Stimulated activated naive CD8-positive, alpha-beta T cell treated with anti-CD3 and anti-CD28 coated beads, Interleukin-15, Interleukin-2, amounts not matched to agents 100 ng/mL and 50 ng/mL, for 24 hours (primary cell): ENCODE results near the gene GRIA3.
"Not testable (repeated sequence)": the region's sequence is repeated elsewhere in the genome, so short reads cannot be mapped to it uniquely, and the experiment has no call there.

Source experiments
- H3K27ac Mint-ChIP-seq: one replicate; pipeline ENCODE4 v1.8.0; 2021; ENCODE audit warnings: mild to moderate bottlenecking, mixed read lengths
- H3K27me3 Mint-ChIP-seq: one replicate; pipeline ENCODE4 v1.8.0; 2021; ENCODE audit warnings: mixed read lengths
- H3K36me3 Mint-ChIP-seq: one replicate; pipeline ENCODE4 v1.8.0; 2021; ENCODE audit warnings: low read depth, mixed read lengths
- H3K4me1 Mint-ChIP-seq: one replicate; pipeline ENCODE4 v1.8.0; 2021; ENCODE audit warnings: low read depth, mixed read lengths
- H3K4me3 Mint-ChIP-seq: one replicate; pipeline ENCODE4 v1.8.0; 2021; ENCODE audit warnings: mild to moderate bottlenecking, mixed read lengths
- H3K9me3 Mint-ChIP-seq: one replicate; pipeline ENCODE4 v1.8.0; 2021; ENCODE audit warnings: mixed read lengths

GRIA3 gene

GRCh38 chrX:123274796-123275195 is 90.7 kb downstream of the GRIA3 start:
- Mint-ChIP-seq H3K4me3 (no peak overlapping the region), H3K9me3 (no peaks in the 10 kb centered on the region), H3K36me3 (no peaks in the 10 kb centered on the region), H3K4me1 (no peaks in the 10 kb centered on the region), H3K27me3 (no peaks in the 10 kb centered on the region), H3K27ac (no peak overlapping the region)

- Mint-ChIP-seq H3K9me3 (no peaks in the 10 kb centered on the region), H3K27me3 (no peaks in the 10 kb centered on the region), H3K36me3 (no peaks in the 10 kb centered on the region), H3K27ac (no peak overlapping the region), H3K4me1 (no peaks in the 10 kb centered on the region), H3K4me3 (no peak overlapping the region)
Observed at GRCh38 chrX:123277347-123277746, 93.3 kb downstream of the GRIA3 start.

- H3K27ac Mint-ChIP-seq, result no peak overlapping the region
- H3K36me3 Mint-ChIP-seq, result no peaks in the 10 kb centered on the region
- H3K4me3 Mint-ChIP-seq, result no peak overlapping the region
- no peaks in the 10 kb centered on the region for H3K27me3 Mint-ChIP-seq
- no peaks in the 10 kb centered on the region for H3K4me1 Mint-ChIP-seq
- H3K9me3 Mint-ChIP-seq, result no peaks in the 10 kb centered on the region
Observed at GRCh38 chrX:123277821-123278220, 93.7 kb downstream of the GRIA3 start.

- Mint-ChIP-seq H3K9me3 (no peaks in the 10 kb centered on the region), H3K27ac (no peak overlapping the region), H3K4me3 (no peak overlapping the region), H3K36me3 (no peaks in the 10 kb centered on the region), H3K4me1 (no peaks in the 10 kb centered on the region), H3K27me3 (no peaks in the 10 kb centered on the region)
Observed at GRCh38 chrX:123282241-123282640, 98.2 kb downstream of the GRIA3 start.

GRCh38 chrX:123283407-123283806 is 99.3 kb downstream of the GRIA3 start:
- not testable (repeated sequence) for H3K9me3 Mint-ChIP-seq, H3K4me1 Mint-ChIP-seq, H3K27me3 Mint-ChIP-seq, H3K4me3 Mint-ChIP-seq, H3K36me3 Mint-ChIP-seq, H3K27ac Mint-ChIP-seq

- Mint-ChIP-seq H3K27me3 (no peaks in the 10 kb centered on the region), H3K36me3 (no peaks in the 10 kb centered on the region), H3K9me3 (no peaks in the 10 kb centered on the region), H3K27ac (no peak overlapping the region), H3K4me1 (no peaks in the 10 kb centered on the region), H3K4me3 (no peak overlapping the region)
Observed at GRCh38 chrX:123291623-123292022, 107.5 kb downstream of the GRIA3 start.

GRCh38 chrX:123298026-123298425 is 113.9 kb downstream of the GRIA3 start:
- H3K4me1 Mint-ChIP-seq, result no peaks in the 10 kb centered on the region
- H3K9me3 Mint-ChIP-seq, result no peaks in the 10 kb centered on the region
- no peaks in the 10 kb centered on the region for H3K36me3 Mint-ChIP-seq
- no peaks in the 10 kb centered on the region for H3K27me3 Mint-ChIP-seq
- no peak overlapping the region for H3K27ac Mint-ChIP-seq
- H3K4me3 Mint-ChIP-seq, result no peak overlapping the region

- Mint-ChIP-seq H3K36me3 (no peaks in the 10 kb centered on the region), H3K27me3 (no peaks in the 10 kb centered on the region), H3K27ac (no peak overlapping the region), H3K9me3 (no peaks in the 10 kb centered on the region), H3K4me3 (no peak overlapping the region), H3K4me1 (no peaks in the 10 kb centered on the region)
Observed at GRCh38 chrX:123303429-123303828, 119.4 kb downstream of the GRIA3 start.

- H3K4me3 Mint-ChIP-seq, result no peak overlapping the region
- no peak overlapping the region for H3K27ac Mint-ChIP-seq
- no peaks in the 10 kb centered on the region for H3K27me3 Mint-ChIP-seq
- no peaks in the 10 kb centered on the region for H3K4me1 Mint-ChIP-seq
- no peaks in the 10 kb centered on the region for H3K9me3 Mint-ChIP-seq
- H3K36me3 Mint-ChIP-seq, result no peaks in the 10 kb centered on the region
Observed at GRCh38 chrX:123308658-123309057, 124.6 kb downstream of the GRIA3 start.

GRCh38 chrX:123310112-123310511 is 126.0 kb downstream of the GRIA3 start:
- no peaks in the 10 kb centered on the region for H3K4me1 Mint-ChIP-seq
- no peaks in the 10 kb centered on the region for H3K9me3 Mint-ChIP-seq
- H3K27me3 Mint-ChIP-seq, result no peaks in the 10 kb centered on the region
- no peak overlapping the region for H3K27ac Mint-ChIP-seq
- H3K36me3 Mint-ChIP-seq, result no peaks in the 10 kb centered on the region
- no peak overlapping the region for H3K4me3 Mint-ChIP-seq

GRCh38 chrX:123311486-123311885 is 127.4 kb downstream of the GRIA3 start:
- H3K4me1 Mint-ChIP-seq, result no peaks in the 10 kb centered on the region
- H3K9me3 Mint-ChIP-seq, result no peaks in the 10 kb centered on the region
- H3K27me3 Mint-ChIP-seq, result no peaks in the 10 kb centered on the region
- no peak overlapping the region for H3K4me3 Mint-ChIP-seq
- H3K27ac Mint-ChIP-seq, result no peak overlapping the region
- no peaks in the 10 kb centered on the region for H3K36me3 Mint-ChIP-seq

- Mint-ChIP-seq H3K4me3 (no peak overlapping the region), H3K36me3 (no peaks in the 10 kb centered on the region), H3K27me3 (no peaks in the 10 kb centered on the region), H3K27ac (no peak overlapping the region), H3K9me3 (no peaks in the 10 kb centered on the region), H3K4me1 (no peaks in the 10 kb centered on the region)
Observed at GRCh38 chrX:123313486-123313885, 129.4 kb downstream of the GRIA3 start.

GRCh38 chrX:123320622-123321021 is 136.5 kb downstream of the GRIA3 start:
- Mint-ChIP-seq H3K4me3 (no peak overlapping the region), H3K9me3 (no peaks in the 10 kb centered on the region), H3K36me3 (no peaks in the 10 kb centered on the region), H3K4me1 (no peaks in the 10 kb centered on the region), H3K27me3 (no peaks in the 10 kb centered on the region), H3K27ac (no peak overlapping the region)

- no peaks in the 10 kb centered on the region for H3K9me3 Mint-ChIP-seq
- H3K27me3 Mint-ChIP-seq, result no peaks in the 10 kb centered on the region
- H3K27ac Mint-ChIP-seq, result no peak overlapping the region
- no peak overlapping the region for H3K4me3 Mint-ChIP-seq
- no peaks in the 10 kb centered on the region for H3K36me3 Mint-ChIP-seq
- H3K4me1 Mint-ChIP-seq, result no peaks in the 10 kb centered on the region
Observed at GRCh38 chrX:123322536-123322935, 138.5 kb downstream of the GRIA3 start.

GRCh38 chrX:123324625-123325024 is 140.5 kb downstream of the GRIA3 start:
- Mint-ChIP-seq H3K4me1 (no peaks in the 10 kb centered on the region), H3K9me3 (no peaks in the 10 kb centered on the region), H3K27ac (no peak overlapping the region), H3K36me3 (no peaks in the 10 kb centered on the region), H3K27me3 (no peaks in the 10 kb centered on the region), H3K4me3 (no peak overlapping the region)

- Mint-ChIP-seq H3K36me3 (no peaks in the 10 kb centered on the region), H3K4me3 (no peak overlapping the region), H3K27ac (no peak overlapping the region), H3K27me3 (no peaks in the 10 kb centered on the region), H3K9me3 (no peaks in the 10 kb centered on the region), H3K4me1 (no peaks in the 10 kb centered on the region)
Observed at GRCh38 chrX:123330229-123330942, 146.3 kb downstream of the GRIA3 start.
